Stimulated activated CD8-positive, alpha-beta memory T cell treated with anti-CD3 and anti-CD28 coated beads, Interleukin-12 subunit alpha, Interleukin-12 subunit beta, amount 100 ng/mL, for 24 hours (primary cell): Measurements from ENCODE around the gene HBM.
A peak's percentile ranks its signal among the peaks of the same experiment; 100 is the strongest.
"Not testable (repeated sequence)": the region's sequence is repeated elsewhere in the genome, so short reads cannot be mapped to it uniquely, and the experiment has no call there.

ENCODE experiments used
- DNase-seq: peaks from one replicate; pipeline ENCODE4 v3.0.0-alpha.2; 2020; ENCODE audit errors: extremely low read depth

Gene HBM, protein sequence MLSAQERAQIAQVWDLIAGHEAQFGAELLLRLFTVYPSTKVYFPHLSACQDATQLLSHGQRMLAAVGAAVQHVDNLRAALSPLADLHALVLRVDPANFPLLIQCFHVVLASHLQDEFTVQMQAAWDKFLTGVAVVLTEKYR

GRCh38 chr16:165539-166374 is at the start of gene HBM:
Gene HBM (plus strand): TSS chr16:165978. CDS start chr16:165998, 20 bp downstream.
- DNase-seq: no peak

DNA sequence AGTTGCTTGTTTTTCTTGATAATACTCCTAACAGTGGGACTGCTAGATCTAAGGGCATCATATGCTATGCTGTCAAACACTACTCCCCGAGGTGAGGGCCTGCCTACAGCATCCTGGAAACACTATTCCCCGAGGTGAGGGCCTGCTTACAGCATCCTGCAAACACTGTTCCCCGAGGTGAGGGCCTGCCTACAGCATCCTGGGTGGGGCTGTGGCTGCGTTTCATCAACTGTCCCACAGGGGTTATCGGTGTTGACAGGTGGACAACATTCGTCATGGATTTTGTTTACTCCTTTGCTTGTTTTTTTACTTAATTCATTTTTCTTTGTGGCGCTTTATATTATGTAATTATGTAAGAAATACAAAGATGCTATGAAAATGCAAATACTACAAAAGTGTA is 49.8 kb upstream of the HBM start:
- no peak for DNase-seq

DNA sequence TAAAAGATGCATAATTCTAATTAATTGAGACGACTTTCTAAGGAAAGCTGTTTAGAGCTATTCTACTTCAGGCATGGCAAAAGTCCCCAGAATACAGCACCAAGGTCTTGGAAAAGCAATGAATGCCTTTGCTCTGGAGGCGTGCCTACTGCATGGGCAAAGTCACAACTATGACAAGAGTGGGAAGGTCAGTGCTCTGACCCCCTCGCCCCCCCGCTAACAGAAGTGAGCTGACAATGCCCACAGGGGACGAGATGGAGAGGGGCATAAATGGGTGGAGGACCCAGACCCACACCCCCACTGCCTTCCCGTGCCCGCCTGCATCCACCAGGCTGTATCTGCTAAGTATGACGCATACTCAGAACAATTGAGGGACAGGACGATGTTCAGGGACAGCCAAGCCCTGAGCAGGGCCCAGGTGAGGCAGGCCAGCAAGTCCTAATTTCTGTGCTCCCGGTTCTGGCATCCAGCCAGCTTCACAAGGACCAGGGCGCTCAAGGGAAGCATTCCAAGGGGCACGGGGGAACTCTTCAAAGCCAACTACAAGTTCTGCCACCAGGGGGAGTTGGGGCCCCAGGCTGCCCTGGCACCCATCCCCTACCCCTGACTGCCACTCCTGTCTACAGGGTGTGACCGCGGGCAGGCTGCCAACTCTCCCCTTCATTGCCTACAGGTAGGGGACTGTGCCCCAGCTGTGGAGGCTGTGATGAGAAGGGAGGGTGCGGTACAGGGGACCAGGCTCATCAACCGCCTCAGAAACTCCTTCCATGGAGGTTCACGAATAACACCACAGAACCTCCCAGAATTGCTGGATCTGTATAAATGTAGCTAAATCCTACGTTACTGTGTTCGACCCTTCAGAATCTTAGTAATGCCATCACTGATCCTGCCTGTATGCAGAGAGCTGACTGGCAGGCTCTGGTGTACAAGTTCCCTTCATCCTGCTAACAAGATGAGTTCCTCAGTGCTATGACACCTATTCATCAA is 48.1 kb upstream of the HBM start:
- peak; percentile 40 for DNase-seq

DNA sequence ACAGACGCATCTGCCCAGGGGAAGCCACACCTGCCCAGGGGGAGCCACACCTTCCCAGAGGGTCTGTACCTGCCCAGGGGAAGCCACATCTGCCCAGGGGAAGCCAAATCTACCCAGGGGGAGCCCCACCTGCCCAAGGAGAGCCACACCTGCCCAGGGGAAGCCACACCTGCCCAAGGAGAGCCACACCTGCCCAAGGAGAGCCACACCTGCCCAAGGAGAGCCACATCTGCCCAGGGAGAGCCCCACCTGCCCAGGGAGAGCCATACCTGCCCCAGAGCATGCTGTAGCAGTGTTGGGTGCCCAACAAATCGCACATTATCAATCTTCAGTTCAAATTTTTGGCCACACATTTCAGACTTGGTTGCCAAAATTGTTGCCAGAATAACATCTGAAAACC is 46.9 kb upstream of the HBM start:
- DNase-seq: no peak

DNA sequence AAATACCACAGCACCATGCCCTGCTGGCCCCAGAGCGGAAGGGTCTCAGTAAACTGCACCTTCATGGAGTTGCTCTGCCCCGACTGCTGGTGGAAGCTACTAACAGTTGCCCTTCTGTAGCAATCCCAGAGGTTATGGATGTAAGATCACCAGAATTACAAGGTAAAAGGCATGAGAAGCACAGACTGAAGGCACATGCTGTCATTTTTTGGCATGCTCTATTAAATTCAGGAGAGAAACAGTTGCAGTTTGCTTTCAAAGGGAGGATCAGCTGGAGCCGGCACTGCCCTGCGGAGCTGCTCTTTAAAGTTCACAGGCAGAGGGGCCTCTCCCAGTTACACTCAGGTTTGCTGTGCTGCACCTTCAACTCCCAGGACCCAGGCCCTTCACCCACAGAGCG is 46.5 kb upstream of the HBM start:
- no peak for DNase-seq

DNA sequence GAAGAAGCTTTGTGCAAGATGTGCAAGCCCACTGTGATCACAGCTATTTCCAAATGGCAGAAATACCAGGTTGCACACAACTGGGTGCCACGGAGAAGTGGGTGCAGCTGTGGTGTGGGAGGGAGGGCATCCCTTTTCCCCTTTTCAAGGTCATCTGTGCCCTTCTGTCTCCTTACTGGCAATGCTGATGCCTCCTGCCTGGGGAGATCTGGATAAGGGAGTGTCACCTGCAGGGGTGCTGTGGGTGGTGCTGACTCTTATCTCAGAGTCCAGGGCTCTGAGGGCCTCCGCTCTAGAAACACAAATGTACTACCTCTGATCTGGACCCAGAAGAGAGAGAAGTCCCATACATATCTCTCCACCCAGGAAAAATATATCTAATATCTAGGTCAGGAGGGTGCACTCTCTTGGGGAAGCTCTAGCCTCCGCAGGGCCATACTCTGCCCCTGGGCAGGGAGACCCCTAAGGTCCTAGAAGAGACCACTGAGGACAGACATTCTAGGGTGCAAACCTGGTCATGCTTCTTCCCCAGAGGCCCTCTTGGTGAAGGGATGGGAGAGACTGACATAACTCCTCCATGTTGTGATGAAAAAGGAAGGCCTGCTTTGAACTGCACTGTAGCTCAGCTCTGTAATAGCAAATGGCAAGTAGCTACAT is 45.8 kb upstream of the HBM start:
- DNase-seq: no peak

DNA sequence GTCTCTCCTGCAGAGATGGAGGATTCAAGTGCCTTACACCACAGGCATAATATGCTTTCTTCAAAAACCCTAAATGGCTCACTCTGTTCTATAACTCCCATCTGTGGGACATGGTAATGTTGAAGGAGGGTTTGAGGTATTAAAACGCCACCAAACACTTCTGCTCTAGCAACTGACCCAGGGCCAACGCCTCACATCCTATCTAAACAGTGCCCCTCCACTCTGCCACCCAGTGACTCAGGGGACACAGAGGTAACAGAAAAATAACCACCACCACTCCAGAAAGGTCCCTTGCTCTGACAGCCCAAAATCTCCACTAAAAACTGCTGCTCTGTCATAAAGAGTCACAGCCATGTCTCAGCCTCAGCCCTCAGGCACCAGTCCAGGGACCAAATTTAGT is 45.0 kb upstream of the HBM start:
- DNase-seq: no peak

- no peak for DNase-seq
Measured at GRCh38 chr16:122361-122760, 43.4 kb upstream of the HBM start.

DNA sequence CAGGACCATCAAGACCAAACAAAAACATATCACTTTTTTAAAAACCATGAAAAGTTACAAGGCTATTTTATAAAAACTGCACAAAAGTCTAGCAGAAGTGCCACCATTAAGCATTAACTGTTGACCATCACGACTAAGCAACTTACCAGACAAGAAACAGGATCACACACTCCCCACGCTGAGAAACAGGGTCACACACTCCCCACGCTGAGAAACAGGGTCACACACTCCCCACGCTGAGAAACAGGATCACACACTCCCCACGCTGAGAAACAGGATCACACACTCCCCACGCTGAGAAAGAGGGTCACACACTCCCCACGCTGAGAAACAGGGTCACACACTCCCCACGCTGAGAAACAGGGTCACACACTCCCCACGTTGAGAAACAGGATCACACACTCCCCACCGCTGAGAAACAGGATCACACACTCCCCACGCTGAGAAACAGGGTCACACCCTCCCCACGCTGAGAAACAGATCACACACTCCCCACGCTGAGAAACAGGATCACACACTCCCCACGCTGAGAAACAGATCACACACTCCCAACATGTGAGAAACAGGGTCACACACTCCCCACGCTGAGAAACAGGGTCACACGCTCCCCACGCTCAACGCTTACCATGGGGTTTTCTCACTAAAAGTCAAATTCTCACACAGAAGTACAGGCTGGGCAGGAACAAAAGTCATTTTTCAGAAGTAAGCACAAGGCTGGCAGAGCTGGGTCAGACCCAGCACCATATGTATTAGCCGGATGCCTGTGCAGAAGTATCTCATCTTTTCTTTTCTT is 42.0 kb upstream of the HBM start:
- not testable (repeated sequence) for DNase-seq

DNA sequence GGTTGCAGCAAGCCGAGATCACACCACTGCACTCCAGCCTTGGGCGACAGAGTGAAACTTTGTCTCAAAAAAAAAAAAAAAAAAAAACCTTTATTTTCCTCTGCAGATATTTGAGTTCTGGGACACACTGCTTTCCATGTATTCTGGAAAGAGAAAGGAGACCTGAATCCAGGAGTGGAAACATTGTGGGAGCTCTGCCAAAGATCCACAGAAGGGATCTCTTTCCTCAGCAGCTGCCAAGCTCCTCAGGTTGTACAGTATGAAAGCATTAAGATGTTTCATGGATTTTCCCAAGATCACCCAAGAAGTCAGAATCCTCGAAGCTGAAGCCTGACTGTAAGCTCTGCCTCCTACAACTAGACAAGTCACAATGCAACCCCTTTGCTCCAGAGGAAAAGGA is 40.8 kb upstream of the HBM start:
- no peak for DNase-seq

DNA sequence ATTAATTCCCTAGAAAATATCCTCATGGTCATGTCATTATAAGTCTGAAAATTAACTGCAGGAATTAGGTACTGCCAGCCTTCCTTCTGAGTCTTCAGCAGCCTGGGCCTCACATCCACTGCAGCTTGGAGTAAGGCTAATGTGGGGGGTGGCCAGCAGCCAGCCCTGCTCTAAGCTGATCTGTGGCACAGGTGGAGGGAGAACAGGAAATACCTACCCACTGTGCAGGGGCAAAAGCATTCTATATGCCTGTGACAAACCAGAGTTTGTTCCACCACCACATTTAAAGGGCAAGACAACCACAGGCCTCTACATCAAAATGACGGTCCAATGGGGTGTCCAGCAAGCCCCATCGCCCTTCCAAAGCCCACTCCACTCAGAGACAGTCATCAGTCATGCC is 36.7 kb upstream of the HBM start:
- DNase-seq: no peak

DNA sequence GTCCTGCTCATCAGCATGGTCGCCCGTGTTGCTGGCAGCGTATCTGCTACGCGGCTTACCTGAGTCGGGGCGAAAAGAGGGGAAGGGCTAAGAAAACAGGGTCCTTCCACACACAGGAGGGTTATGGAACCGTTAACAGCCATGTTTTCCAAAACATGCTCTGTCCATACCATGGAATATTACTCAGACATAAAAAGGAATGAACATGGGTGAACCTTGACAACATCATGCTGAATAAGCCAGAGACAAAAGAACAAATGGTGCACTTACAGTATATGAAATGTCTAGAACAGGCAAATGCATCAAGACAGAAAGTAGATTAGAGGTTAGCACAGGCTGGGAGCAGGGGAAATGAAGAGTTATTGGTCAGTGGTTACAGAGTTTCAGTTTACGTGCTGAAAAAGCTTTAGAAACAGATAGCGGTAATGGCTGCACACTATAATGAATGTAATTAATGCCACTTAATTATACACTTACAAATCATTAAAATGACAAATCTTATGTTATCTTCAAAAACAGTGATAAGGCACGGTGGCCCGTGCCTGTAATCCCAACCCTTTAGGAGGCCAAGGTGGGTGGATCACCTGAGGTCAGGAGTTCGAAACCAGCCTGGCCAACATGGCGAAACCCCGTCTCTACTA is 35.1 kb upstream of the HBM start:
- DNase-seq: no peak

DNA sequence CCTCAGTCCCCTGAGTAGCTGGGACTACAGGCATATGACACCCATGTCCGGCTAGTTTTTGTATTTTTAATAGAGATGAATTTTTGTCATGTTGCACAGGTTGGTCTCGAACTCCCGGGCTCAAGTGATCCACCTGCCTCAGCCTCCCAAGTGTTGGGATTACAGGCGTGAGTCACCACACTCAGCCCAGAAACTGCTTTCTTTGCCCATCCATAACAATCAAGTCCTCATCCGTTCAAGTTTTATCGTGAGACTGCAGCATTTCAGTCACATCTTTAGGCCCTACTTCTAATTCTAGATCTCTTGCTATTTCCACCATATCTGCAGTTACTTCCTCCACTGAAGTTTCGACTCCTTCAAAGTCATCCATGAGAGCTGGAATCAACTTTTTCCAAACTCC is 33.7 kb upstream of the HBM start:
- DNase-seq: no peak

DNA sequence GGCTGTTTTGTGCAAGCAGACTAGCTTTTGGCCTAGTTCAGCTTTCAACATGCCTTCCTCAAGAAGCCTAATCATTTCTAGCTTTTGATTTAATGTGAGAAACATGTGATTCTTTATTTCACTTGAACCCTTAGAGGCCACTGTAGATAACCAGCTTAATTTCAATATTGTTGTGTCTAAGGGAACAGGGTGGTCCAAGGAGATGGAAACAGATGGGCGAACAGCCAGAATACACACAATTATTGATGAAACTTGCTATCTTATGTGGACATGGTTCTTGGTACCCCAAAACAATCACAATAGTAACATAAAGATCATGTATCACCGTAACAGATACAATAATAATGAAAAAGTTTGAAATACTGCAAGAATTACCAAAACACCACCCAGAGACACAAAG is 32.1 kb upstream of the HBM start:
- DNase-seq: no peak

- no peak for DNase-seq
Measured at GRCh38 chr16:138049-138417, 27.7 kb upstream of the HBM start.

GRCh38 chr16:140175-140857 is 25.5 kb upstream of the HBM start:
- no peak for DNase-seq

GRCh38 chr16:142405-142967 is 23.3 kb upstream of the HBM start:
- DNase-seq: no peak

- DNase-seq: no peak
Measured at GRCh38 chr16:143047-143446, 22.7 kb upstream of the HBM start.

DNA sequence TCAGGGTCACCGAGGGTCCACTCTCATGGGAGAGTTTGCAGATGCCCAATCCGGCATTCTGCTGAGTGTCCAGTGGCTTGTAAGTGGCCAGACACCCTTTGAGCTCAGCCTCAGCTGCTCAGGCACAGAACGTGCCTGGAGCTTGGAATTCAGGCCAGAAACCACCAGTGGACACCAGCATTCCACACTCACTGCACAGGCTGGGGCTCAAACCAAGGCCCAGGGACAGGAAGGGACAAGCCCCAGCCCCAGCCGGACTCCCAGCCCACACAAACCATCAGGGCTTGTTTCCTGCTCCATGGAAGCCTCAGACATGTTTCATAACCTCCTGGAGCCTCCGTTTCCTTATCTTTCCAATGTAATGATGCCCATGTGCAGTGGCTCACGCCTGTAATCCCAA is 22.3 kb upstream of the HBM start:
- DNase-seq: no peak

GRCh38 chr16:144797-145252 is 21.0 kb upstream of the HBM start:
- no peak for DNase-seq
